OCI-LY7 (cell line): ENCODE results near the gene ZNF827. TPM values are rescaled to one million over a fixed set of nuclear protein-coding genes. Genes with fewer than 3 reads are reported as not detected.

Source experiments
- BruUV-seq: library from RNA; stranded (reverse); fragments of 400-500 nt; replicated peaks from 2 replicates; lab custom pipeline; 2021; lab: Mats Ljungman, UMichigan
- CTCF ChIA-PET: fragments of 300-600 bp; sonication (Branson Sonifier 250); formaldehyde crosslinking; loops from one replicate; lab custom pipeline; 2022; ENCODE audit warnings: antibody characterized with exemption; ENCODE audit not compliant: unreplicated experiment; lab: Charles Lee
- POLR2A ChIA-PET: fragments of 300-600 bp; sonication (Branson Sonifier 250); formaldehyde crosslinking; loops from one replicate; lab custom pipeline; 2022; ENCODE audit warnings: antibody characterized with exemption; lab: Charles Lee
- DNase-seq: peaks from one replicate; pipeline ENCODE4 v3.0.0-alpha.2; 2015; ENCODE audit warnings: low spot score
- H2AFZ ChIP-seq: fragments of 200-600 bp; sonication (generic), shearing (Covaris generic); 2 replicates; pipeline ENCODE4 v1.6.1; 2014; ENCODE audit warnings: mild to moderate bottlenecking, antibody characterized with exemption, low read length, moderate library complexity
- H3K27ac ChIP-seq: fragments of 200-600 bp; sonication (generic); 2 replicates; pipeline ENCODE4 v1.5.1; 2014; ENCODE audit warnings: mixed run types, low read depth, mild to moderate bottlenecking, moderate library complexity, low read length, inconsistent platforms; ENCODE audit not compliant: poor library complexity, severe bottlenecking
- H3K36me3 ChIP-seq: fragments of 200-600 bp; sonication (generic); 2 replicates; pipeline ENCODE4 v1.6.1; 2014; ENCODE audit warnings: mild to moderate bottlenecking, antibody characterized with exemption, low read length, moderate library complexity, mixed read lengths; ENCODE audit not compliant: insufficient read depth
- H3K4me1 ChIP-seq: fragments of 200-600 bp; sonication (generic); 2 replicates; pipeline ENCODE4 v1.5.1; 2014; ENCODE audit warnings: mild to moderate bottlenecking, low read length; ENCODE audit not compliant: insufficient read depth, poor library complexity, severe bottlenecking
- H3K4me2 ChIP-seq: fragments of 200-600 bp; sonication (generic); 2 replicates; pipeline ENCODE4 v1.6.1; 2014; ENCODE audit warnings: mild to moderate bottlenecking, low read length
- H3K4me3 ChIP-seq: fragments of 200-600 bp; sonication (generic); 2 replicates; pipeline ENCODE4 v1.5.1; 2014; ENCODE audit warnings: mild to moderate bottlenecking, low read depth, low read length; ENCODE audit not compliant: poor library complexity, severe bottlenecking
- H3K79me2 ChIP-seq: fragments of 200-600 bp; sonication (generic); 2 replicates; pipeline ENCODE4 v1.6.1; 2016; ENCODE audit warnings: low read depth, mild to moderate bottlenecking, low read length, moderate library complexity, mixed read lengths; ENCODE audit not compliant: insufficient read depth
- H3K9me2 ChIP-seq: fragments of 200-600 bp; sonication (generic); 2 replicates; pipeline ENCODE4 v1.6.1; 2016; ENCODE audit warnings: mild to moderate bottlenecking, low read length, mixed read lengths; ENCODE audit not compliant: insufficient read depth
- H3K9me3 ChIP-seq: fragments of 200-600 bp; sonication (generic); 2 replicates; pipeline ENCODE4 v1.6.1; 2014; ENCODE audit warnings: mild to moderate bottlenecking, mixed run types, low read length, mixed read lengths
- H4K20me1 ChIP-seq: fragments of 200-600 bp; sonication (generic); 2 replicates; pipeline ENCODE4 v1.6.1; 2014; ENCODE audit warnings: mild to moderate bottlenecking, antibody characterized with exemption, low read length, moderate library complexity, mixed read lengths; ENCODE audit not compliant: insufficient read depth
- CTCF ChIP-seq: fragments of 200-600 bp; sonication (generic); conservative IDR thresholded peaks from 2 replicates; pipeline ENCODE4 v1.5.1; 2014; ENCODE audit warnings: mild to moderate bottlenecking, antibody characterized with exemption, low read length, moderate library complexity, mixed read lengths
- EZH2phosphoT487 ChIP-seq: fragments of 200-600 bp; sonication (generic); IDR thresholded peaks from 2 replicates; pipeline ENCODE4 v1.6.1; 2018; ENCODE audit warnings: low read depth, borderline replicate concordance, mild to moderate bottlenecking, mixed run types, antibody characterized with exemption, low read length, moderate library complexity, mixed read lengths
- intact Hi-C: fragments of 100-400 bp; cut with micrococcal nuclease; formaldehyde crosslinking; loops from one replicate; pipeline ENCODE4 v1.10.0; 2022; ENCODE audit not compliant: unreplicated experiment
- total RNA-seq, 2 experiments: library from RNA; depleted of rRNA in 1 of 2; stranded (reverse); fragments of >200 nt in 1 of 2; shearing (Covaris generic) in 1 of 2; gene quantifications; 2 replicates each; pipeline ENCODE4 v1.2.3, GENCODE V29; 2014 to 2022

Gene ZNF827
- total RNA-seq, 2 experiments from 2014 or later, result 15.1 to 42.9 TPM

- H3K4me1 ChIP-seq, result no peaks in the 10 kb centered on the region
- intact Hi-C loops, result no loop called here
Observed at GRCh38 chr4:145842224-145842887, 96.3 kb downstream of the ZNF827 start.

GRCh38 chr4:145840801-145841200 is 97.8 kb downstream of the ZNF827 start:
- peaks cover 65% of the 10 kb centered on the region for H3K36me3 ChIP-seq
- POLR2A ChIA-PET, result no interaction called here
- H3K9me2 ChIP-seq, result no peaks in the 10 kb centered on the region
- H3K79me2 ChIP-seq, result no peaks in the 10 kb centered on the region
- no peak overlapping the region for H2AFZ ChIP-seq
- no peak for DNase-seq
- no peak overlapping the region for H3K4me2 ChIP-seq
- no peaks in the 10 kb centered on the region for H3K9me3 ChIP-seq
- no peaks in the 10 kb centered on the region for H3K4me1 ChIP-seq
- H3K27ac ChIP-seq, result no peak overlapping the region
- no peaks in the 10 kb centered on the region for H4K20me1 ChIP-seq
- no TSS peak for BruUV-seq
- CTCF ChIA-PET, result no interaction called here
- intact Hi-C loops, result no loop called here
- TF ChIP-seq CTCF, result no peak
- TF ChIP-seq EZH2phosphoT487, result no peak
- no peak overlapping the region for H3K4me3 ChIP-seq

More at GRCh38 chr4:145842224-145842887, 96.3 kb downstream of the ZNF827 start:
- no peak overlapping the region for H2AFZ ChIP-seq
- BruUV-seq, result no TSS peak
- no peak for DNase-seq
- TF ChIP-seq EZH2phosphoT487 (no peak), CTCF (no peak)
- CTCF ChIA-PET, result interaction anchor here (0.6 kb wide), 2 partner anchors 265 to 573 kb away, joined by 3 to 4 read pairs; no protein-coding TSS in a partner anchor
- H3K4me2 ChIP-seq, result no peak overlapping the region
- POLR2A ChIA-PET, result interaction anchor here (0.8 to 1.3 kb wide), 4 partner anchors 10 to 34 kb away, joined by 3 to 4 read pairs (median 3); no protein-coding TSS in a partner anchor
- H3K27ac ChIP-seq, result no peak overlapping the region
- no peaks in the 10 kb centered on the region for H4K20me1 ChIP-seq
- peaks cover 72% of the 10 kb centered on the region for H3K36me3 ChIP-seq
- no peak overlapping the region for H3K4me3 ChIP-seq
- H3K9me3 ChIP-seq, result no peaks in the 10 kb centered on the region
- no peaks in the 10 kb centered on the region for H3K79me2 ChIP-seq
- no peaks in the 10 kb centered on the region for H3K9me2 ChIP-seq

GRCh38 chr4:145840162-145840768 is 98.4 kb downstream of the ZNF827 start:
- Histone ChIP-seq H3K9me2 (no peaks in the 10 kb centered on the region), H3K79me2 (no peaks in the 10 kb centered on the region), H3K4me3 (no peak overlapping the region), H3K27ac (no peak overlapping the region), H3K4me1 (no peaks in the 10 kb centered on the region), H2AFZ (no peak overlapping the region), H4K20me1 (no peaks in the 10 kb centered on the region), H3K36me3 (peaks cover 60% of the 10 kb centered on the region), H3K4me2 (no peak overlapping the region), H3K9me3 (no peaks in the 10 kb centered on the region)
- TF ChIP-seq CTCF, result peak; percentile 85
- TF ChIP-seq EZH2phosphoT487, result no peak
- POLR2A ChIA-PET, result interaction anchor here (1.1 kb wide), 1 partner anchor 11 kb away, joined by 3 read pairs; no protein-coding TSS in a partner anchor
- CTCF ChIA-PET, result interaction anchor here (1.1 kb wide), 1 partner anchor 68 kb away, joined by 4 read pairs; no protein-coding TSS in a partner anchor
- DNase-seq, result peak; percentile 71
- no TSS peak for BruUV-seq
- intact Hi-C loops, result no loop called here
